PFSK-1 (cell line): Measurements from ENCODE around the gene PPP4R4.

Source experiments
- FOXP2 ChIP-seq: optimal IDR thresholded peaks from 2 replicates; pipeline ENCODE3; 2011; ENCODE audit warnings: borderline replicate concordance, control low read depth, inconsistent platforms; ENCODE audit not compliant: insufficient read depth; ENCODE audit errors: extremely low read length, extremely low read depth
- POLR2AphosphoS5 ChIP-seq: IDR thresholded peaks from 2 replicates; pipeline ENCODE4 v1.6.1; 2012; ENCODE audit warnings: low read depth, mild to moderate bottlenecking, control low read depth, low read length, moderate library complexity
- SIN3A ChIP-seq: IDR thresholded peaks from 2 replicates; pipeline ENCODE4 v1.6.1; 2012; ENCODE audit warnings: mild to moderate bottlenecking, low read length, moderate library complexity, borderline replicate concordance; ENCODE audit not compliant: insufficient read depth
- TAF1 ChIP-seq: IDR thresholded peaks from 2 replicates; pipeline ENCODE4 v1.6.1; 2012; ENCODE audit warnings: low read length, control low read depth, borderline replicate concordance; ENCODE audit not compliant: insufficient read depth
- TF ChIP-seq, protein P1 (sequence below), 2 experiments: IDR thresholded peaks; 2 replicates each; pipeline versions ENCODE4 v1.6.1 to v1.8.0; 2011 to 2012; ENCODE audit warnings: low read depth in 2 of 2, low read length in 2 of 2, control low read depth in 1 of 2, inconsistent platforms in 1 of 2, mild to moderate bottlenecking in 1 of 2, moderate library complexity in 1 of 2; ENCODE audit not compliant: insufficient read depth in 1 of 2

The PPP4R4 gene

GRCh38 chr14:94213741-94214140, 39.6 kb downstream of the PPP4R4 start:
- TF ChIP-seq TAF1 (no peak), SIN3A (no peak)

DNA sequence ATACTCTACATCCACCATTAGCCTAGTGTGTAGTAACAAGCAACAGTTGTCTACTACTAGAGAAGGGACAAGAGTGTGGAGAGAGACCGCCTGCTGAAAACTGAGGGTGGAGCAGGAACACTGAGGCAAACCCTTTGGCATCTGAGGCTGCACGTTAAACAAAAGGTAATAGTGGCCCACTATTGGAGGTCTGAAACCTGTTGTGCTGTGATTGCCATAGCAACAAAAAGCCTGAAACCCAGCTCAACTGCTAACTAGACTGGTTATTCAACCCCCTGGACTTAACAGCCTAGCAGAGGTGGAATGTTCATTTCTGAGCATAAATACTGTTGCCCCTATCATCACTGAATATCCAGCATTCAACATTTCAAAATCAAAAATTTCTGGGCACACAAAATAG, 43.0 kb downstream of the PPP4R4 start:
- TF ChIP-seq, protein P1, sequence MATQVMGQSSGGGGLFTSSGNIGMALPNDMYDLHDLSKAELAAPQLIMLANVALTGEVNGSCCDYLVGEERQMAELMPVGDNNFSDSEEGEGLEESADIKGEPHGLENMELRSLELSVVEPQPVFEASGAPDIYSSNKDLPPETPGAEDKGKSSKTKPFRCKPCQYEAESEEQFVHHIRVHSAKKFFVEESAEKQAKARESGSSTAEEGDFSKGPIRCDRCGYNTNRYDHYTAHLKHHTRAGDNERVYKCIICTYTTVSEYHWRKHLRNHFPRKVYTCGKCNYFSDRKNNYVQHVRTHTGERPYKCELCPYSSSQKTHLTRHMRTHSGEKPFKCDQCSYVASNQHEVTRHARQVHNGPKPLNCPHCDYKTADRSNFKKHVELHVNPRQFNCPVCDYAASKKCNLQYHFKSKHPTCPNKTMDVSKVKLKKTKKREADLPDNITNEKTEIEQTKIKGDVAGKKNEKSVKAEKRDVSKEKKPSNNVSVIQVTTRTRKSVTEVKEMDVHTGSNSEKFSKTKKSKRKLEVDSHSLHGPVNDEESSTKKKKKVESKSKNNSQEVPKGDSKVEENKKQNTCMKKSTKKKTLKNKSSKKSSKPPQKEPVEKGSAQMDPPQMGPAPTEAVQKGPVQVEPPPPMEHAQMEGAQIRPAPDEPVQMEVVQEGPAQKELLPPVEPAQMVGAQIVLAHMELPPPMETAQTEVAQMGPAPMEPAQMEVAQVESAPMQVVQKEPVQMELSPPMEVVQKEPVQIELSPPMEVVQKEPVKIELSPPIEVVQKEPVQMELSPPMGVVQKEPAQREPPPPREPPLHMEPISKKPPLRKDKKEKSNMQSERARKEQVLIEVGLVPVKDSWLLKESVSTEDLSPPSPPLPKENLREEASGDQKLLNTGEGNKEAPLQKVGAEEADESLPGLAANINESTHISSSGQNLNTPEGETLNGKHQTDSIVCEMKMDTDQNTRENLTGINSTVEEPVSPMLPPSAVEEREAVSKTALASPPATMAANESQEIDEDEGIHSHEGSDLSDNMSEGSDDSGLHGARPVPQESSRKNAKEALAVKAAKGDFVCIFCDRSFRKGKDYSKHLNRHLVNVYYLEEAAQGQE (IDR thresholded peaks at IDR 0.05; ENCODE audit: insufficient read depth in 1 of 2, low read depth in 2 of 2, low read length in 2 of 2): no peak
- no peak for TF ChIP-seq TAF1
- no peak for TF ChIP-seq FOXP2
- no peak for TF ChIP-seq SIN3A
- no peak for TF ChIP-seq POLR2AphosphoS5

GRCh38 chr14:94224040-94224439, 49.9 kb downstream of the PPP4R4 start:
- TF ChIP-seq POLR2AphosphoS5 (no peak), FOXP2 (no peak), TAF1 (no peak), SIN3A (no peak)
- TF ChIP-seq, protein P1 (IDR thresholded peaks at IDR 0.05; ENCODE audit: insufficient read depth in 1 of 2, low read depth in 2 of 2, low read length in 2 of 2): no peak

- no peak for TF ChIP-seq TAF1
- no peak for TF ChIP-seq SIN3A
- no peak for TF ChIP-seq POLR2AphosphoS5
- TF ChIP-seq, protein P1 (IDR thresholded peaks at IDR 0.05; ENCODE audit: insufficient read depth in 1 of 2, low read depth in 2 of 2, low read length in 2 of 2): no peak
- TF ChIP-seq FOXP2: no peak
Observed at GRCh38 chr14:94225460-94226378, 51.6 kb downstream of the PPP4R4 start.

DNA sequence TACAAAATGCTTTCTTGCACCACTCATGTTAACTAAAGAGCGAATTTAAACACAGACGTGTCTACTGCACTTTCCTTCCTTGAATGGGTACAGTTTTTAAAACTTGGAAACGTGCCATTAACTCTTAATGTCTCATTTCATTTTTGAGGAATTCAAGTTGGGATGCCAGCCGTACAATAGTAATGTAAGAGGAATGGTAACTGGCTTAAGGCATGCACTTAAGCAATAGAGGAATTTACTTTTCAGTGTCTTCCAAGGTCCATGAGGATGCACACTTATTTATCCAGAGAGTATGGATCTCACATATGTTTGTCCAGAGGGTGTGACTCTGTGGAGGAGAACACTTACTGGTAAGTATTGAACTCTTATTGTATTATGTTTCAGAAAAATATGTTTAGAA, 52.9 kb downstream of the PPP4R4 start:
- TF ChIP-seq TAF1: no peak

- TF ChIP-seq, protein P1 (IDR thresholded peaks at IDR 0.05; ENCODE audit: insufficient read depth in 1 of 2, low read depth in 2 of 2, low read length in 2 of 2): no peak
- TF ChIP-seq FOXP2 (no peak), SIN3A (no peak)
Observed at GRCh38 chr14:94237046-94237445, 62.9 kb downstream of the PPP4R4 start.
